Tibial nerve (tissue), 4 donors: ENCODE data around the gene KIF13A.
"Not testable (repeated sequence)": the region's sequence is repeated elsewhere in the genome, so short reads cannot be mapped to it uniquely, and the experiment has no call there.

Source experiments
- CTCF ChIP-seq, 5 experiments: fragments of 200-600 bp in 3 of 5; fragments of 450-650 bp in 2 of 5; sonication (generic) in 3 of 5; IDR thresholded peaks; one replicate each; pipeline ENCODE4 v1.5.1; 2016 to 2019; ENCODE audit warnings: antibody characterized with exemption in 5 of 5, mild to moderate bottlenecking in 3 of 5, moderate library complexity in 2 of 5
- EP300 ChIP-seq, 2 donors: sonication (generic); formaldehyde crosslinking; IDR thresholded peaks; one replicate each; pipeline ENCODE4 v1.6.1; 2017; ENCODE audit warnings: antibody characterized with exemption in 2 of 2, mild to moderate bottlenecking in 1 of 2
- POLR2A ChIP-seq, 2 donors: fragments of 450-650 bp; IDR thresholded peaks; one replicate each; pipeline ENCODE4 v1.6.1; 2017; ENCODE audit warnings: antibody characterized with exemption in 2 of 2, mild to moderate bottlenecking in 2 of 2, moderate library complexity in 2 of 2

- TF ChIP-seq CTCF, POLR2A, EP300 (IDR thresholded peaks at IDR 0.05): not testable (repeated sequence)
Measured at GRCh38 chr6:17744757-17745308, 242.6 kb downstream of the KIF13A start.
